Upper lobe of left lung (tissue), 4 donors: ENCODE measurements around the gene SLC5A5.

Experiments used
- CTCF ChIP-seq, 6 experiments: fragments of 450-650 bp in 4 of 6; fragments of 200-600 bp in 2 of 6; sonication (generic) in 2 of 6; IDR thresholded peaks; one replicate each; pipeline ENCODE4 v1.5.1; 2016 to 2019; ENCODE audit warnings: antibody characterized with exemption in 6 of 6
- POLR2AphosphoS5 ChIP-seq, 2 donors: sonication (generic); formaldehyde crosslinking; IDR thresholded peaks; one replicate each; pipeline ENCODE4 v1.5.1; 2017; ENCODE audit warnings: antibody characterized with exemption in 2 of 2

- no peak for TF ChIP-seq CTCF (IDR thresholded peaks at IDR 0.05)
- TF ChIP-seq POLR2AphosphoS5 (IDR thresholded peaks at IDR 0.05) = no peak
These were observed 72.6 kb downstream of the SLC5A5 start for GRCh38 chr19:17944301-17944700.
